NCI-H526 treated with DMSO at 0.1 percent for 48 hours (cell line): ENCODE measurements around the gene ACKR2.

Source experiments
- DNase-seq: peaks from one replicate; lab custom pipeline; 2025; lab: John Stamatoyannopoulos, UW

The ACKR2 gene

DNA sequence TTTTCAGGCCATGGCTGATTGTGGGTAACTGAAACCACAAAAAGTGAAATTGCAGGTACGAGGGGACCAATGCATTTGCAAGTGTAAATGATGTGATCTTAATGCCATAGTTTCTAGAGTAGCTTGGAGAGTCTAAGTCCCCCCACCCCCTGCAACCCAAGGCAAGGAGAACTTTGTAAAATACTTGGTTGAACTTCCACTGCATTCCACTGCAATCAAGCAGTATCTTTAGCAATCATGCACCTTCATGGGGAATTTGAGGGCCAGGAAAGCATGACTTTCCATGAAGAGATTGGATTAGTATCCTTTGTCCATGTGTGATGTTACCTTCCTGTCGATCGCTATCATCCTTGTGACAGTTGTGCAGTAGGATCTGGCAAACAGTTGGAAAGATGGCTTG lies 77.8 kb downstream of the ACKR2 start:
- no peak for DNase-seq

DNA sequence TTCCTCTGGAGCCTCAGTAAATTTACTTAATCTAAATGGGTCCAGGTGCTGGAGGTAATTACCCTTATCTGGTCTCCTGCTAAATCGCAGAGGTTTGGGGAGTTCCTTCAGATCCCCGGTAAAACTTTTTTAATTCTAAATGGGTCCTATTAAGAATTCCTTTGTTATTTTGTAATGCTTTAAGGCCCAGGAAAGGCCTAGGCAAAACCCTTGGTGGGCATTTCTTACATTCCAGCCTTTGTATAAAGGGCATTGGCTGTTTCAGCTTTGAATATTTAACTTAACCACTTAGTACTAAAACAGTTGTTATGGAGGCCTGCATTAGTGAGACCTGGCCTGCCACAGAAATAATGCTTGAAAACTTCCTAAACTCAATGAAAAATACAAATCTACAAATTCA lies 81.8 kb downstream of the ACKR2 start:
- no peak for DNase-seq

DNA sequence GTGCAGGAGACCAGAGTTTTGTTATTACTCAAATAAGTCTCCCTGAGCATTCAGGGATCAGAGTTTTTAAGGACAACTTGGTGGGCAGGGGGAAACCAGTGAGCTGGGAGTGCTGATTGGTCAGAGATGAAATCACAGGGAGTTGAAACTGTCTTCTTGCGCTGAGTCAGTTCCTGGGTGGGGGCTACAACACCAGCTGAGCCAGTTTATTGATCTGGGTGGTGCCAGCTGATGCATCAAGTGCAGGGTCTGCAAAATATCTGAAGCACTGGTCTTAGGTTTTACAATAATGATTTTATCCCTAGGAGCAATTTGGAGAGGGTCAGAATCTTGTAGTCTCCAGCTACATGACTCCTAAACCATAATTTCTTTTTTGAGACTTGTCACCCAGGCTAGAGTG lies 82.9 kb downstream of the ACKR2 start:
- DNase-seq, result no peak

DNA sequence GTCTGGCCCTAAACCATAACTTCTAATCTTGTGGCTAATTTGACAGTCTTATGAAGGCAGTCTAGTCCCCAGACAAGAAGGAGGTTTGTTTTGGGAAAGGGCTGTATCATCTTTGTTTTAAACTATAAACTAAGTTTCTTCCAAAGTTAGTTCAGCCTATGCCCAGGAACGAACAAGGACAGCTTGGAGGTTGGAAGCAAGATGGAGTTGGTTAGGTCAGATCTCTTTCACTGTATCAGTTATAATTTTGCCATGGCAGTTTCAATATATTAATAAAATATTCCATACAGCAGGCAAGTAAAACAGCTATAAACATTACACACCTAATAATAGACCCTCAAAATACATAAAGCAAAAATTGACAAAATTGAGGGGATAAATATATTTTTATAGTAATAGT lies 83.6 kb downstream of the ACKR2 start:
- DNase-seq, result no peak

DNA sequence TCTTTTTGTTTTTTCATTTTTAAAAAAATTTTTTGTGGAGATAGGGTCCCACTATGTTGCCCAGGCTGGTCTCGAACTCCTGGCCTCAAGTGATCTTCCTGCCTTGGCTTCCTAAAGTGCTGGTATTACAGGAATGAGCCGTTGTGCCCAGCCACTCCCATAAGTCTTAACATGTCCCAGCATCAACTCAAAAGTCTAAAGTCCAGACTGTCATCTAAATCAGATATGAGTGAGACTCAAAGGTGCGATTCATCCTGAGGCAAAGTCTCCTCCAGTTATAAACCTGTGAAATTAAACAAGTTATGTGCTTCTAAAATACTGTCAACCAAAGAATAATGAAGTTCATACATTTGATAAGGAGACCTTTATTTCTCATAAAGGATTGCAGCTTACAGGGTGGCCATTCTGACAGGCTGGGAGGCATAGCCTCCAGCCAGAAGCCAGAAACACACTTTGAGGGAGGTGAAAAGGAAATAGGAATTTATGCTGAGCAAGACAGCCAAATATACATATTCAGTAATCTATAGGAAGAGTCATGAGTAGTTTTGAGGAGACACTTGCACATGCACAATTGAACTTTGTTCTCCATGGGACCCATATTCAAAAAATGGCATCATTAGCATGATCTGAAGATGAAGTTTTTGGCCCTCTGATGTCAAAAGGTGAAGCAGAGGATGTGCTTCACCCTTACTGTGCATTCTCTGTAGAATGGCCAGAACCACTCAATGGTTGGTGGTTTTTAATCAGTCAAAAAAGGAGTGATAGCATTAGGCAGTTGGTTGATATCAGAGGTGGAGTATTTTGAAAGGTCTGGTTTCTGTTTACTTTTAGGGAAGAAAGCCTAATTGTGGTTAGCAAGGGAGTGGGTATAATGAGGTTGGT lies 85.7 kb downstream of the ACKR2 start:
- DNase-seq, result no peak

DNA sequence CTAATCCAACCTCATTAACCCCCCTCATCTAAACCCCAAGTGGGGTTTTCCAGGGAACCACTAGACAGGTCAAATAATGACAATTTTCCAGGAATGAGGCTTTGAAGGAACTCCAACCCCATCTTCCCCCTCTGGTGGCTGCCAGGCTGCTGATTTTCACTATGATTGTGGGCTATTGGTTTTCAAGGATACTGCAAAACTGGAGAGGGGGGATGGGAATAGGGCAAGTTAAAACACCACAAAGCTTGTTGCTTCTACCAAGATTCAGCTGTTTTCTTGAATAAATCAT lies 86.3 kb downstream of the ACKR2 start:
- DNase-seq, result no peak

DNA sequence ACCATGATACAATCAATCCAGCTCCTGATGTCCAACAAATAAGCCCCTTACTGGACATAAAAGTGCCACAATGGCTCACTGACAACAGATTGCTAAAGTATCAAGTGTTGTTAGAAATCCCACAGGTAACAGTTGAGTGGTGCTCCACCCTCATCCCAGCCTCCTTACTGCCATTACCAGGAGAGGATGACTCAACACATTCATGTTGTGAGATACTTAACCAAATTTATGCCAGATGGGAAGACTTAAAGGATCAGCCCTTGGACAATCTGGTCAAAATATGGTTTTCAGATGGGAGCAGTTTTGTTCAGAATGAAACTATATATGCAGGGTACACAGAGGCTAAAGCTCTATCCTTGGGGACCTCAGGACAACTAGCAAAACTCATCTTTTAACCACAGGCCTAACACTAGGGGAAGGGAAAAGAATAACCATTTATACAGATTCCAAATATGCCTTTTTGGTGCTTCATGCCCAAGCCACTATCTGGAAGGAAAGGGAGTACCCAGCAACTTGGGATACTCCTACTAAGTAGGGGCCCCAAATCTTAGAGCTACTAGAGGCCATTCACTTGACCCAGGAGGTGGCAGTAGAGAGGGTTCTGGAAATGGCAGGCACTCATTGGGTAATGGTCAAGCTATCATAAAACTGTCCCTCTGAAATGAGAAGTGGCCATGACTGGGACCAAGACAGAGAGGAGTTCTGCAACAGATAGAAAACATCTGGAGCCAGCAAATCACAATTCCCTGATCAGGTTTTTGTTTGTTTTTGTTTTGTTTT lies 89.8 kb downstream of the ACKR2 start:
- DNase-seq, result no peak

DNA sequence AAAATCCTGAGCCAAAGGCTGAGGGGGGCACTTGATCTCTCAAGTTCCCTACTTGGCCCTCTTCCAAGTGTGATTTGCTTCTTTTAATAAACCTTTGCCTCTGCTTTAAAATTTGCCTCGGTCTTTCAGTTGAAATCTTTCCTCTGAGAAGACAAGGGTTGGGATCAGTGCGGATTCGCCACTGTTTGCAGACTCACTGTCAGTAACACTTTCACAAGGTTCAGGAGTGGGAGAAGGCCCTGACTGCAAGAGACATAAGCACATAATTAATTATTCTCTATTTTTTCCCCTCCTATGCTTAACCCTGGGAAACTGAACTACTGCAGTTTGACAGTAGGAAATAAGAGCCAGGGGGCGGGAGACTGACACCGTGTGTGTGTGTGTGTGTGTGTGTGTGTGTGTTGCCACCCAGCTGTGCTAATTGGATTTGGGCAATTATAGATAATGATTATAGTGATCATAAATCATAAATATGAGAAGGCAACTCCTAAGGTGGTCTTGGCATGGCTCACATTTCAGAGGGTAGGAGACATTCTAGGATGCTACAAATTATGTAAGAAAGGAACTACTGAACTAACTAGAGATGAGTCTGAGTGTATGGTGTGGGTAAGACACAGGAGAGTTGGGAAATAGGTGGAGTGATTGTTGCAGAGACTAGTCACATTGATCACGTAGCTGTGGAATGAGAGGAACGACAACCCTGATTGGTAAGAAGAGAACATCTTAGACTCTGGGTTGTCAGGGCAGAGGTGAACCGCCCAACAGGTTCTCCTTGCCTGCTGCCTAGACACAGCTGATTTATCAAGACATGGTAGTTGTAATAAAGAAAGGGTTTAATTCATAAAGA lies 91.2 kb downstream of the ACKR2 start:
- no peak for DNase-seq

DNA sequence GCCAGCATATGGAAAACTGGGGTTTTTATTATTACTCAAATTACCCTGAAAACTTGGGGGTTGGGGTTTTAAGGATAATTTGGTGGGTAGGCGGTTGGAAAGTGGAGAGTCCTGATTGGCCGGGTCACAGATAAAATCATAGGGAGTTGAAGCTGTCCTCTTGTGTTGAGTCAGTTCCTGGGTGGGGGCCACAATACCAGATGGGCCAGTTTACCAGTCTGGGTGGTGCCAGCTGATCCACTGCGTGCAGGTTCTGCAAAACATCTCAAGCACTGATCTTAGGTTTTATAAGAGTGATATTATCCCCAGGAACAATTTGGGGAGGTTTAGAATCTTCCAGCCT lies 91.8 kb downstream of the ACKR2 start:
- no peak for DNase-seq

DNA sequence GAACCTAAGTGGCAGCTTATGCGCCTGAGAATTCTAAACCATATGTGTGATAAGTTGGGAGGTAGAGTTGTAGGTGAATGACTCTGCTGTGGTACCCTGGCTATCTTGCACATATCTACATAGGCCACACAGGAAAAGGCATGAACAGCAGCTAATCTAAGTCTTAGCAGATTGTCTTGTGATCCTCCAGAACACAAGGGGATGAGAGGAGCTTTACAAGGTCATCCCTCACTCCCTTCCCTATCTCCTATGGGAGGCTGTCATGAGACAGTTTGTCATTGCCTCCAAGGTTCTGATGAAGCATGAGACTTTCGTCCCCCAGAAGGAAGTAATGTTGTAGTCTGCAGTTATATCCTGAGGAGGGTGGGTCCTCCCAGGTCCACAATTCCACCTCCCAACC lies 93.0 kb downstream of the ACKR2 start:
- DNase-seq, result no peak

DNA sequence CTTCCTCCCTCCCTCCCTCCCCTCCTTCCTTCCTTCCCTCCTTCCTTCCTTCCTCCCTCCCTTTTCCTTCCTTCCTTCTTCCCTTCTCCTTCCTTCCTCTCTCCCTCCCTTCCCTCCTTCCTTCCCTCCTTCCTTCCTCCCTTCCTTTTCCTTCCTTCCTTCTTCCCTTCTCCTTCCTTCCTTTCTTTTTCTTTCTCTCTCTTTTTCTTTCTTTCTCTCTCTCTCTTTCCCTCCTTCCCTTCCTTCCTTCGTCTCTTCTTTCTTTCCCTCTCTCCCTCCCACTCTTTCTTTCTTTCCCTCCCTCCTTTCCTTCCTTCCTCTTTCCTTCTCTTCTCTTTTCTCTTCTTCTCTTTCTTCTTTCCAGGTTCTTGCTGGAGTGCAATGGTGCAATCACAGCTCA lies 94.8 kb downstream of the ACKR2 start:
- DNase-seq, result no peak

DNA sequence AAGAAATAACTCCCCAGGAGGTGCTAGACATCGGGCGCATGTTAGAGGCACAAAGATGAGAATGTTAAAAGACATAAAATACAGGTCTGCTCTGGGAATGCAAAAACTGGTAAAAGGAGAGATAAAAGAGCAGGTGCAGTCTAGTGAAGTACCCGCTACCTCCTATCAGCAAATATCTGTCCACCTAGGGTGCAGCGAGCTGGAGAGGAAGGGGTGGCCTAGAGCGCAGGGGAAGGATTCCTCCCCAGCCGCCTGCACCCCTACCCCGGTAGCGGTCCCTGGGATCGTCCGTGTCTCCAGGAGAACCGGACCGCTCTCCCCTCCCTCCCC lies 96.5 kb downstream of the ACKR2 start:
- DNase-seq, result peak; percentile 39

DNA sequence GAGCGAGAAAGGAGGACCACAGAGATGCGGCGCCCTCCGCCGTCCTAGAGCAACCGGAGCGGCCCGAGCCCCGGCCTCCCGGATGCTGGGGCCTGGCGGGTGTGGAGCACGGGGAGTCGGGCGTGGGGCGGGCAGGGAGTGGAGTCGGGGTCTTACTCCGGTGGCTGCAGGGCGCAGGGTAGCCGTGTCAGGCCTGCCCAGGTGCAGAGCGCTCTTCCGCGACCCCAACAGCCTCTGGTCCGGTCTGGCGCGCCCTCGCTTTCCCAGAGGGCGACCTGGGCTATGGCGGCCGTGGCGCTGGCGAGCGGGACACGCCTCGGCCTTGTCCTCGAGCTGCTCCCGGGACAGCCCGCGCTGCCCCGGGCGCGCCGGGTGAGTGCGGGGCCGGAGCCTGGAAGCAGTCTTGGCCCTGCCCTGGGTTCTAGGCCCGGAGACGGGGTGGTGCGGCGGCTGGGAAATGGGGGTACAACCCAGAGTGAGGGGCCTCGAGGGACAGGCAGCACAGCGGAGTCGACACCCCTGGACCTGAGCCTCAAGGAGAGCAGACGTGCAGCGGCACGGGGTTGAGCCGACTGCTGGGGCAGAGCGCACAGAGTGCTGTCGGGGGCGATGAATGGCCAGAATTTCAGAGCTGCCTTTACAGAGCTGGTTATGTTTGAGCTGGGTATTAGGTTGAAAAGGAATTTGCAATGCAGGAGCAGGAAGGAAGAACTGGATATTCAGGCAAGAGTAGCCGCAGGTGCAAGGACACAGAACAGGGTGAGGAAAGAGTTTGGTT lies 97.0 kb downstream of the ACKR2 start, which contains the start of gene ZNF662:
Gene ZNF662 (plus strand): TSS at position 73 of the 778 bp plus-strand sequence. CDS start 1,973 bp downstream, outside the sequence.
- DNase-seq, result no peak

DNA sequence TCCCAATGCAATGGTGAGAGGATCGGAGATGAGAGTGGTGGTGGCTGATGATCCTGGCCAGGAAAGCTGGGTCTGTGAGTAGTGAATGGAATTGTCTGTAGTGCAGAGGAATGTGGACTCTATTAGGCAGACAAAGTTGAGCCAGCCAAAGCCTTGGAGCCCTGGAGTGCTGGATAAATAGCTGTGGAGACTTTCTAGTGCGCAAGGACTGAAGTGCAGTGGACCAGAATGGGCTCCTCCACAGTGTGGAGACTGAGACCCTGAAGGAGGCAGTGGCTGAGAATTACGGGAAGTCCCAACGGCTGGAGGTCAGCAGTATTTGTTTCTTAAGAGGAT lies 97.6 kb downstream of the ACKR2 start:
- DNase-seq, result no peak

DNA sequence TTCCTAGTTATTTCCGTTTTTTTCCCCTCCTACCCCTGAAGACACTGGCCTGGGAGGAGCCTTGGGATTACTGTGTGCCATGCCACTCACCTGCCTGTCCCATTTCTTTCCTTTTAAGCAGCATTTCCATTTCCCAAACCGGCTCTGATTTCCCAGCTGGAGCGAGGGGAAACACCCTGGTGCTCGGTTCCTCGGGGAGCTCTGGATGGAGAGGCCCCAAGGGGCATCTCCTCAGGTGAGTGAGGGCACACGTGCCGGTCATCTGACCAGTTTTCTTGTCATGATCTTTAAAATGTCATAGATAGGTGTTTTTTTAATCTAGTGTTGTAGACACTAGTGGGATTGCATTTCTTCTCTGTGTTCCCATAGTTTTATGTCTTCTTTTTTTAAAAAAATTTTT lies 99.4 kb downstream of the ACKR2 start:
- DNase-seq, result no peak

DNA sequence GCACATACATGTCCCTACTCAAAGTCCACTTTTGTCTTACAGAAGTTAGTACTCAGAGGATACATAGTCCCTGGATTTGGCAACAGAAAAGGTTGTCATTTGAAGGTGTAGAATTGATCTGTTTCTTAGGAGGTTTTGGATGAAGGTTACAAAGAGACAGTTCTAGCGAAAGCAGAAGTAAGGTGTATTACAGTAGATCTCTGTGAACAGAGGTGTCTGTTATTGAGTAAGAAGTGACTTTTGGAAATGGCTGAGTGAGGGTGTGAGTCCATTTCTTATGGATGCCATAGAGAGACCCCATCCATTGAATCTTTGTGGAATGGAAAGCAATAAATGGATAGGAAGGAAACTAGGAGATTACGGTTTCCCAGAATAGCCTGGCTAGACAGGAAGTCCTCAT lies 102.3 kb downstream of the ACKR2 start:
- no peak for DNase-seq

DNA sequence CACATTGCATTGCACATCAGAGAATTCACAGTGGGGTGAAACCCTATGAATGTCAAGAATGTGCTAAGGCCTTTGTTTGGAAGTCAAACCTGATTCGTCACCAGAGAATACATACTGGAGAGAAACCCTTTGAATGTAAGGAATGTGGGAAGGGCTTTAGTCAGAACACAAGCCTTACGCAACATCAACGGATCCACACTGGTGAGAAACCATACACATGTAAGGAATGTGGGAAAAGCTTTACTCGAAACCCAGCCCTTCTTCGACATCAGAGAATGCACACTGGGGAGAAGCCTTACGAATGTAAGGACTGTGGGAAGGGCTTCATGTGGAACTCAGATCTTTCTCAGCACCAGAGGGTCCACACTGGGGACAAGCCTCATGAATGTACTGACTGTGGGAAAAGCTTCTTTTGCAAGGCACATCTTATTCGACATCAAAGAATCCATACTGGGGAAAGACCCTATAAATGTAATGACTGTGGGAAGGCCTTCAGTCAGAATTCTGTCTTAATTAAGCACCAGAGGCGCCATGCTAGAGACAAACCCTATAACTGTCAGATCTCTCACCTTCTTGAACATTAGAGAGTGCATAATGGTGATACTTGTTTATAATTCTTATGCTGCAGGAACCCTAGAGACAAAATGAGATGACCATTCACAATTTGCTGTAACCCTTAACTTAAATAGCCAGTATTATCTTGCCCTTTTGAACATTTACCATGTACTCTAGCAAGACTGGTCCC lies 105.7 kb downstream of the ACKR2 start:
- no peak for DNase-seq
